ENCODE results near the gene HEATR5A.
"Not testable (repeated sequence)": the region's sequence is repeated elsewhere in the genome, so short reads cannot be mapped to it uniquely, and the experiment has no call there.

Gene HEATR5A

DNA sequence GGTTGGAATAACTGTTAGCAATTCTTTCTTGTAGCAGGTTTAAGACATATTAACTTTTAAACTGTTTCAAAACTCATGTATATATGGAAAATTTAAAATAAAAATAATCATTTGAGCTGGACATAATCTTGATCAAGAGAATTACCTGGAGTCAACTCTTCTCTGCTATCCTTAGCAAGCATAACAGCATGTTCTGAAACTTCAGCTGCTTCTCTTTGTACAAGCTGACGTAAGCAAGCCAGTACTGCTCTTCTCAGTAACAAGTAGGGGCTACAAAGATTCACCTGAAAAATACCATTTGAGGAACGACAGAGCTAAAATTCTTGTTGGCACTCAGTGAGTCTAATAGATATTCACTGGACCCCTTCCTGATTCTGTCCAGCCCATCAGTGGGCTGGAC, 83.0 kb downstream of the HEATR5A start:
- in situ Hi-C loops (cut with HindIII; ENCODE audit: low sequenced_read_pairs), result no loop called here
- DNase-seq (ENCODE audit: low read depth), result no peak

DNA sequence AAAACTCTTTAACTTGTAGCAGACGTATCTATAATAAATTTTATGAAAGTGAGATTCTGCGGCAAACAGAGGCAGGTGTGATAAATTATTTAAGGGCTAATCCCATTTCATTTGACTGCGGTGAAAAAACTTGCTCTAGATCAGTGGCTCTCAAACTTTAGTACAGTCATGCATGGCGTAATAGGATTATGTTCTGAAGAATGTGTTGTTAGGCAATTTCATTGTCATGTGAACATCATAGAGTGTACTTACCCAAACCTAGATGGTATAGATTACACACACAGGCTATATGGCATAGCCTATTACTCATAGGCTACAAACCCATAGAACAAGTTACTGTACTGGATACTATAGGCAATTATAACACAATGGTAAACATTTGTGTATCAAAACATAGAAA, 83.7 kb downstream of the HEATR5A start:
- DNase-seq (ENCODE audit: low read depth), result no peak
- TF ChIP-seq, protein P1, sequence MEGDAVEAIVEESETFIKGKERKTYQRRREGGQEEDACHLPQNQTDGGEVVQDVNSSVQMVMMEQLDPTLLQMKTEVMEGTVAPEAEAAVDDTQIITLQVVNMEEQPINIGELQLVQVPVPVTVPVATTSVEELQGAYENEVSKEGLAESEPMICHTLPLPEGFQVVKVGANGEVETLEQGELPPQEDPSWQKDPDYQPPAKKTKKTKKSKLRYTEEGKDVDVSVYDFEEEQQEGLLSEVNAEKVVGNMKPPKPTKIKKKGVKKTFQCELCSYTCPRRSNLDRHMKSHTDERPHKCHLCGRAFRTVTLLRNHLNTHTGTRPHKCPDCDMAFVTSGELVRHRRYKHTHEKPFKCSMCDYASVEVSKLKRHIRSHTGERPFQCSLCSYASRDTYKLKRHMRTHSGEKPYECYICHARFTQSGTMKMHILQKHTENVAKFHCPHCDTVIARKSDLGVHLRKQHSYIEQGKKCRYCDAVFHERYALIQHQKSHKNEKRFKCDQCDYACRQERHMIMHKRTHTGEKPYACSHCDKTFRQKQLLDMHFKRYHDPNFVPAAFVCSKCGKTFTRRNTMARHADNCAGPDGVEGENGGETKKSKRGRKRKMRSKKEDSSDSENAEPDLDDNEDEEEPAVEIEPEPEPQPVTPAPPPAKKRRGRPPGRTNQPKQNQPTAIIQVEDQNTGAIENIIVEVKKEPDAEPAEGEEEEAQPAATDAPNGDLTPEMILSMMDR (IDR thresholded peaks at IDR 0.05; ENCODE audit: low read depth, low read length, missing control alignments), result no peak
- H3K4me3 ChIP-seq (ENCODE audit: low read depth, low read length), result no peak overlapping the region
- in situ Hi-C loops (cut with HindIII; ENCODE audit: low sequenced_read_pairs), result no loop called here

More for the DNA sequence above, 83.0 kb downstream of the HEATR5A start:
- TF ChIP-seq, protein P1 (IDR thresholded peaks at IDR 0.05; ENCODE audit: low read depth, low read length, missing control alignments), result no peak
- no peak overlapping the region for H3K4me3 ChIP-seq (ENCODE audit: low read depth, low read length)

GRCh38 chr14:31331395-31331794, 89.0 kb downstream of the HEATR5A start:
- DNase-seq (ENCODE audit: low read depth); H3K4me3 ChIP-seq (ENCODE audit: low read depth, low read length); in situ Hi-C loops (cut with HindIII; ENCODE audit: low sequenced_read_pairs): not testable (repeated sequence)

DNA sequence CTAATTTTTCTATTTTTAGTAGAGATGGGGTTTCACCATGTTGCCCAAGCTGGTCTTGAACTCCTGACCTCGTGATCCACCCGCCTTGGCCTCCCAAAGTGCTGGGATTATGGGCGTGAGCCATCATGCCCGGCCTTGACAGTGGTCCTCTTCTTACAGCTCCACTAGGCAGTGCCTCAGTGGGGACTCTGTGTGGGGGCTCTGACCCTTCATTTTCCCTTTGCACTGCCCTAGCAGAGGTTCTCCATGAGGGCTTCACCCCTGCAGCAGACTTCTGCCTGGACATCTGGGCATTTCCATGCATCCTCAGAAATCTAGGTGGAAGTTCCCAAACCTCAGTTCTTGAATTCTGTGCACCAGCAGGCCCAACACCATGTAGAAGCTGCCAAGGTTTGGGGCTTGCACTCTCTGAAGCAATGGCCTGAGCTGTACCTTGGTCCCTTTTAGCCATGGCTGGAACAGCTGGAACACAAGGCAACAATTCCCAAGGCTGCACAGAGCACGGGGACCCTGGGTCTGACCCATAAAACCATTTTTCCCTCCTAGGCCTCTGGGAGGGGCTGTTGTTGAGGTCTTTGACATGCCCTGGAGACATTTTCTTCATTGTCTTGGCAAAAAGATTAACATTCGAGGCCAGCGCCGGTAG, 90.4 kb downstream of the HEATR5A start:
- in situ Hi-C loops (cut with HindIII; ENCODE audit: low sequenced_read_pairs); DNase-seq (ENCODE audit: low read depth); H3K4me3 ChIP-seq (ENCODE audit: low read depth, low read length): not testable (repeated sequence)

DNA sequence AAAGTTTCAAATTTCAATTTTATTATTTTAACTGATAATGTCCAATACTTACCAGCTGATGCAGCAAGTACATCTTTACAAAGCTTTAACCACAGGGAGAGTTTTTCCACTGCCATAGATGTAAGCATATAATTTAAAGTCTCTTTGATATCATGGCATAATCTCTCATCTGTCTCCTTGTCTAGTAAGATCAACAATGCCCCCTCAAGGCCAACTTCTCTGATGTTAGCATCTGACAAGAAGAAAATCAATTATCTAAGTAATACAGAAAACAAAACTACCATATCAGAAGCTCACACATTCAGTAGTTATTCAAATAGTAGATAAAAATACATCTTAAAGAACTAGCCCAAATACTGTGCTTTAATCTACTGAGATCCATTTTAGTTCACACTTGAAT, 94.2 kb downstream of the HEATR5A start:
- no peak overlapping the region for H3K4me3 ChIP-seq (ENCODE audit: low read depth, low read length)
- in situ Hi-C loops (cut with HindIII; ENCODE audit: low sequenced_read_pairs), result no loop called here
- TF ChIP-seq, protein P1 (IDR thresholded peaks at IDR 0.05; ENCODE audit: low read depth, low read length, missing control alignments), result peak; percentile 21
- peak; percentile 15 for DNase-seq (ENCODE audit: low read depth)

GRCh38 chr14:31323419-31323818, 96.9 kb downstream of the HEATR5A start:
- TF ChIP-seq, protein P1 (IDR thresholded peaks at IDR 0.05; ENCODE audit: low read depth, low read length, missing control alignments), result no peak
- in situ Hi-C loops (cut with HindIII; ENCODE audit: low sequenced_read_pairs), result no loop called here
- no peak for DNase-seq (ENCODE audit: low read depth)
- no peak overlapping the region for H3K4me3 ChIP-seq (ENCODE audit: low read depth, low read length)

DNA sequence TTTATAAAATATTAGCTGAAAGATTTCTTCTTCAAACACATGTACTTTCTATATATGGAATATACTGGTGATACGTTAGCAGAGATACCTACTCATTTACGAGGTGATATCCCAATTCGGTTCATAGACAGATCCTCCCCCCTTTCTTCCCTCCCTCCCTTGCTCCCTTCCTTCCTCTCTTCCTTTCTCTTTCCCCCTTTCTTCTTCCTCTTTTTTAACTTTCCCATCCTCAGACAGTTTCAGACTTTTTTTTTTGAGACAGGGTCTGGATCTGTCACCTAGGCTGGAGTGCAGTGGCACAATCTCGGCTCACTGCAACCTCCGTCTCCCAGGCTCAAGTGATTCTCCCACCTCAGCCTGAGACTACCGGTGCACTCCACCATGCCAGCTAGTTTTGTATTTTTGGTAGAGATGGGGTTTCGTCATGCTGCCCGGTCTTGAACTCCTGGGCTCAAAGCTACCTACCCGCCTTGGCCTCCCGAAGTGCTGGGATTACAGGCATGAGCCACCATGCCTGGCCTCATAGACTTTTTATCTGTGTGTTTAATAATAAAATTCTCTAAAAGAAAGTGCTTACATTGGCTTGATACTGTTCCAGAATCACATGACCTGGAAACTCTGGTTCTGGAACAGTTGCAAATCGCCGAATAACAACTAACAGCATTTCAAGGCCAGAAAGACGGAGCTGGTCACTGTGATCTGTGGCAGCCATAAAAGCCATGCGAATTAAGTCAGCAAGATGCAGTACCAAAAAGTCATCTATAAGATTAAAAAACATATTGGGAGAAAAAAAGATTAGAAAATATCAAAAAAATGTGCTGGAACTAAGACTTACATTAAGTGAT, 99.2 kb downstream of the HEATR5A start:
- no peak for DNase-seq (ENCODE audit: low read depth)
- TF ChIP-seq, protein P1 (IDR thresholded peaks at IDR 0.05; ENCODE audit: low read depth, low read length, missing control alignments), result no peak
- no peak overlapping the region for H3K4me3 ChIP-seq (ENCODE audit: low read depth, low read length)
- in situ Hi-C loops (cut with HindIII; ENCODE audit: low sequenced_read_pairs), result no loop called here

Data from astrocyte of the cerebellum (primary cell).